Dendritic cell treated with granulocyte-macrophage colony-stimulating factor and Interleukin-4, amounts not matched to agents 40 ng/mL and 50 ng/mL, for 4 days (primary cell): Measurements from ENCODE around the gene RHOU.

ENCODE experiments used
- H3K27ac Mint-ChIP-seq: one replicate; pipeline ENCODE4 v1.8.0; 2022; ENCODE audit warnings: mild to moderate bottlenecking, mixed read lengths
- H3K27me3 Mint-ChIP-seq: one replicate; pipeline ENCODE4 v1.8.0; 2022; ENCODE audit warnings: mild to moderate bottlenecking, mixed read lengths
- H3K36me3 Mint-ChIP-seq: one replicate; pipeline ENCODE4 v1.8.0; 2022; ENCODE audit warnings: low read depth, mixed read lengths
- H3K4me1 Mint-ChIP-seq: one replicate; pipeline ENCODE4 v1.8.0; 2022; ENCODE audit warnings: low read depth, mixed read lengths
- H3K4me3 Mint-ChIP-seq: one replicate; pipeline ENCODE4 v1.8.0; 2022; ENCODE audit warnings: mild to moderate bottlenecking, moderate library complexity, mixed read lengths
- H3K9me3 Mint-ChIP-seq: one replicate; pipeline ENCODE4 v1.8.0; 2022; ENCODE audit warnings: mixed read lengths
- intact Hi-C: fragments of 100-400 bp; cut with micrococcal nuclease; formaldehyde crosslinking; loops from one replicate; pipeline ENCODE4 v1.15.0; 2022

RHOU gene

DNA sequence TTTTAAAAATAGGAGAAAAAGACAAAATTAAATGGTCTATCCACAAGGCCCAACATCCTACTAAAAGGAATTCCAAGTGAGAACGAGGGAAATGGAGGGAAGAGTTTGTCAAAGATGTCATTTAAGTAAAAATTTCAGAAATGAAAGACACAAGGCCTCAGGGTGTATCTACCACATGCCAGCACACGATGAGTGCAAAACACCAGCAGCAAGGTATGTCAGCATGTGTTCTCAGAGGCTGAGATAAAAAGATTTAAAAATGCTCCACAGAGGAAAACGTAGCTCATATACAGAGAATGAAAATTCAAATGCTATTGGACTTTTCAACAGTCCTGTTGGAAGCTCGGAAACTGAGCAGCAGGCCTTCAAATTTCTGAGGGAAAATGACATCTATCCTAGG is 42.0 kb downstream of the RHOU start:
- no peaks in the 10 kb centered on the region for H3K36me3 Mint-ChIP-seq
- H3K27me3 Mint-ChIP-seq, result peaks cover 1% of the 10 kb centered on the region
- H3K4me3 Mint-ChIP-seq, result no peak overlapping the region
- H3K9me3 Mint-ChIP-seq, result no peaks in the 10 kb centered on the region
- no peak overlapping the region for H3K27ac Mint-ChIP-seq
- no peaks in the 10 kb centered on the region for H3K4me1 Mint-ChIP-seq
- intact Hi-C loops, result no loop called here

DNA sequence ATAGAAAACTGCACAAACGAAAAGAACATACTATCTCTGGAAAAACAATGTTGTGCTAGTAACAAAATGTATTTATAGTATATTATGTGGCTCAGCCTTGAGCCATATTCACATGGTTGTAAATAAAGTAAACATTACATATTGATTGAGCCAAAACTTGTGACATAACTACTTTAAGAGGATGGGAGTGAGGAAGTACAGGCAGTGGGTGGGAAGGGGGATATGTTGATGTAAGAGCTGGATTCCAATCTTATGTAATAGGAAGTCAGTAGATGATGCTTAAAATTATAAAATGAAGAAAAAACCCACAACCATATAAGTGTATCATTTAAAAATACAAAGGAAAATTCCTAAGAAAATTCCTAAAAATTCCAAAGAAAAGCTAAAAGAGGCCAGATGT is 42.7 kb downstream of the RHOU start:
- Mint-ChIP-seq H3K27ac (no peak overlapping the region), H3K4me3 (no peak overlapping the region), H3K4me1 (no peaks in the 10 kb centered on the region), H3K9me3 (no peaks in the 10 kb centered on the region), H3K27me3 (peaks cover 1% of the 10 kb centered on the region), H3K36me3 (no peaks in the 10 kb centered on the region)
- intact Hi-C loops, result no loop called here

DNA sequence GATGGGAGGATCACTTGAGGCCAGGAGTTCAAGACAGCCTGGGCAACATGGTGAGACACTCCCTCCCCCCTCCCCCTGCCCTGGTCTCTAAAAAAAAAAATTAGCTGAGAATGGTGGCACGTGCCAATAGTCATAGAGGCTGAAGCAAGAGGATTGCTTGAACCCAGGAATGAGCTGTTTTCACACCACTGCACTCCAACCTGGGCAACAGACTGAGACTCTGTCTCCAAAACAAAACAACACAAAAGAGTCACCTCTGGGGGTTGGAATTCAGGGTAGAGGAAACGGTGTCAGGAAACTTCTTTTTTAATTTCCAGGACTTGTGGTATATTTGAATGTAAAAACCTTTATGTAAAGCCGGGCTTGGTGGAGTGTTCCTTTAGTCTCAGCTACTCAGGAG is 43.2 kb downstream of the RHOU start:
- intact Hi-C loops, result no loop called here
- Mint-ChIP-seq H3K4me1 (peaks cover under 1% of the 10 kb centered on the region), H3K9me3 (no peaks in the 10 kb centered on the region), H3K36me3 (no peaks in the 10 kb centered on the region), H3K4me3 (no peak overlapping the region), H3K27ac (no peak overlapping the region), H3K27me3 (peaks cover 1% of the 10 kb centered on the region)

DNA sequence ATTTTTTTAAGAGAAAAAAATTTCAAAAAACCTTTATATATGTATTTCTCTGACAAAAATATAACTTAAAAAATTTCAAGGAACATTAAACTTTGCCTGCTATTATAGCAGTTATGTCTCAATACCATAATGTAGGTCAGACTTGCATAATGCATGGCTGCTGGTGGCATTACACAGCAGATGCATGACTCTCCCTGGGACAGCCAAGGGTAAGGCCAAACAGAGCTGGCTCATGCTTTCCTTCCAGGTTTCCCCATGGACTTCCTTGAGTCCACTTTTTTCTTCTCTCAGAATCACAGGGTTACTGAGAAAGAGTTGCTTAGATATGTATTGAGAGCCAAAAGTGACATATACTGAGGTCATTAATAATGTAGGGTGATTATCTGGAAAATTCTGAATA is 43.7 kb downstream of the RHOU start:
- Mint-ChIP-seq H3K4me1 (peaks cover 6% of the 10 kb centered on the region), H3K27ac (no peak overlapping the region), H3K4me3 (no peak overlapping the region), H3K9me3 (no peaks in the 10 kb centered on the region), H3K27me3 (peaks cover 3% of the 10 kb centered on the region), H3K36me3 (no peaks in the 10 kb centered on the region)
- intact Hi-C loops, result no loop called here

DNA sequence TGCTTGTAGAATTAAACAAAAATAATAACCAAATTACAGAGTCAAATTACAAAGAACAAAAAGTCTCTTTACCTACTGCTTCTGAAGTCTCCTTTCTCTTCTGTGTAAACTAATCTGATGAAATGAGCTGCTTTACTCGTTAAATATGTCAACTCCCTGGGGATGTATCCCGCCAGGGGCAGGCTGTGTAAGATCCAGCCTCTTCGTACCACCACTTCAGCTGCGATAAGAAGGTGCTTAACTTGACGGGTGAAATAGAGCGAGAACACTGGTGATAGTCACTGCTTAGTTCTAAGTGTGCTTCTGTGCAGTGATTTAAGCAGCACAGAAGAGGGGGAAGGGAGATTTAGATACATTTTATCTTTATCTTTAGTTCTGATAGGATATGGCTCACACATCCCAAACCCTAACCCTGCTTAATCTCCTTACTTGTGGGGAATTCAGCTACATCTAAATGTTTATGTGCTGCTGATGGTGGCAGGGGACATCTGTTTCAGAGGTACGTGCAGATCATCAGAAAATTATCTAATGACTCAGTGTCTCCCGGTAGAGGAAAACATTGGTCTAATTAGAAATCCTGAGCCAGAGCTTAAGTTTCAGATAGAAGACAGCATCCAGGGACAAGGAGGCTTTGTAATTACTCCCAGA is 46.0 kb downstream of the RHOU start:
- intact Hi-C loops, result no loop called here
- H3K4me3 Mint-ChIP-seq, result no peak overlapping the region
- H3K9me3 Mint-ChIP-seq, result no peaks in the 10 kb centered on the region
- peaks cover 4% of the 10 kb centered on the region for H3K27me3 Mint-ChIP-seq
- peaks cover 20% of the 10 kb centered on the region for H3K4me1 Mint-ChIP-seq
- no peaks in the 10 kb centered on the region for H3K36me3 Mint-ChIP-seq
- no peak overlapping the region for H3K27ac Mint-ChIP-seq

DNA sequence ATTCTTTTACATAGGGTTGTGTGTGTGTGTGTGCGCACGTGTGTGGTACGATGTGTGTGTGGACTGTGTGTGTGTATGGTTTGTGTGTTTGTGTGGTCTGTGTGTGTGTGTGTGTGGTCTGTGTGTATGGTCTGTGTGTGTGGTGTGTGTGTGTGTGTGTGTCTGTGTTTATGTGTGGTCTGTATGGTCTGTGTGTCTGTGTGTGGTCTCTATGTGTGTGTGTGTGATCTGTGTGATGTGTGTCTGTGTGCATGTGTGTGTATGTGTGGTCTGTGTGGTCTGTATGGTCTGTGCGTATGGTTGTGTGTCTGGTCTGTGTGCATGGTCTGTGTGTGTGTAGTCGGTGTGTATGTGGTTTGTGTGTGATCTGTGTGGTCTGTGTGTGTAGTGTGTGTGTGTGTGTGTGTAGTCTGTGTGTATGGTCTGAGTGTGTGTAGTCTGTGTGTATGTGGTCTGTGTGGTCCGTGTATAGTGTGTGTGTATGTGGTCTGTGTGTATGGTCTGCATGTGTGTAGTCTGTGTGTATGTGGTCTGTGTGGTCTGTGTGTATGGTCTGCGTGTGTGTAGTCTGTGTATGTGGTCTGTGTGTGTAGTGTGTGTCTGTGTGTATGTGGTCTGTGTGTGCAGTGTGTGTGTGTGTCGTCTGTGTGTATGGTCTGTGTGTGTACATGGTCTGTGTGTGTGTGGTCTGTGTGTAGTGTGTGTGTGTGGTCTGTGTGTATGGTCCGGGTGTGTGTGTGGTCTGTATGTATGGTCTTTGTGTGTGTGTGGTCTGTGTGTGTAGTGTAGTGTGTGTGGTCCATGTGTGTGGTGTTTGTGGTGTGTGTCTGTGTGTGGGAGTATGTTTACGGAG is 46.8 kb downstream of the RHOU start:
- H3K9me3 Mint-ChIP-seq, result no peaks in the 10 kb centered on the region
- no peaks in the 10 kb centered on the region for H3K36me3 Mint-ChIP-seq
- no peak overlapping the region for H3K27ac Mint-ChIP-seq
- peaks cover 4% of the 10 kb centered on the region for H3K27me3 Mint-ChIP-seq
- no peak overlapping the region for H3K4me3 Mint-ChIP-seq
- H3K4me1 Mint-ChIP-seq, result peaks cover 25% of the 10 kb centered on the region
- intact Hi-C loops, result no loop called here

DNA sequence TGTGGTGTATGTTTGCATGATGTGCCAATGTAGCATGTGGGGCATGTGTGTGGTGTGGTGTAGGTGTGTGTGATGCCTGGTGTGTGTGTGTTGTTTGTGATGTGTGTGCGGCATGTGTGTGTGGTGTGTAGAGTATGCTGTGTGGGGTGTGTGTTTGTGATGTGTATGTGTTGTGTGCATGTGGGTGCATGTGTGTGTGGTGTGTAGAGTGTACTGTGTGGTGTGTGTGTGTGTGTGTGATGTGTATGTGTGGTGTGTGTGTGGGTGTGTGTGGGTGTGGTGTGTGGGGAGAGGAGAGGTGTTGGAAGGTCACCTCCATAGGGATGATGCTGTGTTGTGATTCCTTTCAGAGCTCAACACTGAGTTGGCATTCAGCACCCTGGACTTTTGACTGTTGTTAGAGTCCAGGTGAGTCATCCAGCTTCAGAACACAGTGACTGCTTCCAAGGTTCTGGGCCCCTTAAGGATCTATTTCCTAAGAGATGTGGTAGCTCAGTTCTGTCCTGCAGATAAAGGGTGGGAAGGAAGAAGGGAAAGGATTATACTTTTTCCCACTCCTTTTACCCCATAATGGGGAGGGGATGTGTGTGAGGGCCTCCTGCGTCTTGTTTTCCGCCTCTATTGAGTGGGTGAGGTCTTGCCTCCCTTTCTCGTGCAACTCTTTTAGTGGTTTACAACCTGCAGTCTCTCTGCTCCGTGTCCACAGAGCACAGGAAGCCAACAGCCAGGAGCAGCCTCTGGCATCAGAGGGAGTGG is 47.6 kb downstream of the RHOU start:
- intact Hi-C loops, result no loop called here
- H3K36me3 Mint-ChIP-seq, result no peaks in the 10 kb centered on the region
- H3K9me3 Mint-ChIP-seq, result peaks cover 1% of the 10 kb centered on the region
- H3K27me3 Mint-ChIP-seq, result peaks cover 4% of the 10 kb centered on the region
- peaks cover 33% of the 10 kb centered on the region for H3K4me1 Mint-ChIP-seq
- H3K27ac Mint-ChIP-seq, result no peak overlapping the region
- H3K4me3 Mint-ChIP-seq, result no peak overlapping the region

DNA sequence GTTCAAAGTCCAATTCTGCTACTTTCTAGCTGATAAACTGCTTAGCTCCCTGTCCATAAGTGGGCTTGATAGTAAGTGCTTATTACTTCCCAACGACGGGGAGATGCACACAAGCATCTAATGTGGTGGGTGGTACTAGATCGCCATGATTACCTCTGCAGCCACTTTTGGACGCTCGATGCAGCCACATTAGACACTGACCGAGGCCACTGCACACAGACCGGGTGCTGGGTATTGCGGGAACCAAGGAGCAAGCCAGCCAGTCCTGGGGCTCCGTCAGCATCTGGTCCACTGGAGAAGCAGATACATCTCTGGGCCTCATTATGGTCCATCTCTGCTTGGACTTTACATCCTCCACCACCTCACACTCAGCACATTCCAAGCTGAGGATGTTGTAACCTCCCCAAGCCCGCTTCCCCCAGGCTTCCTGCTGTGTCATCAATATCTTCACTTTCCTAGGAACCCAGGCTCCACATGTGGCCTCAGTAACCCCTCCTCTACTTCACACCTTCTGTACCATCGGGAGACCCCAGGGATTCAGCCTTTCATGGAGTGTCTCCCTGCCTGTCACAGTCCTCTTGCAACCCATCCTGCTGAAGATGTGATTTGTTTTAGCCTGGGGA is 48.2 kb downstream of the RHOU start:
- Mint-ChIP-seq H3K4me3 (no peak overlapping the region), H3K9me3 (peaks cover 8% of the 10 kb centered on the region), H3K36me3 (no peaks in the 10 kb centered on the region), H3K4me1 (peaks cover 37% of the 10 kb centered on the region), H3K27me3 (peaks cover 4% of the 10 kb centered on the region), H3K27ac (no peak overlapping the region)
- intact Hi-C loops, result no loop called here

DNA sequence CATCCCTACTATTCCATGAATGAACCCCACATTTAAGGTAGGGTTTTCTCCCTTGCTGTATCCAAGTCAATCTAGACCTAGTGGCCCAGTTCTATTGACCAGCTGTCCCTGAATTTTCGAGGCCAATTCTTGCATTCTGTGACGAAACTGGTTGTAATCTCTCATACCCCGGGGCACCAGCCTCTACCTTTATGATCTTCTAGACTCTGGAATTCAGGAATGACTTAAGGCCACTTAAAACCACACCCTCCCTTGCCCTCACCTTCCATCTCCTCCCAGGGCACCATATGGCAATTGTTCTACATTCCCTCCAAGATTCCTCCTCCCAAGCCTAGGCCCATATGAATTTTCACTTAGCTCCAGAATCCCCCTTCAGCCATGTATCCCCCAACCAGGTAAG is 48.9 kb downstream of the RHOU start:
- intact Hi-C loops, result no loop called here
- Mint-ChIP-seq H3K4me3 (no peak overlapping the region), H3K36me3 (no peaks in the 10 kb centered on the region), H3K27me3 (peaks cover 4% of the 10 kb centered on the region), H3K4me1 (peaks cover 37% of the 10 kb centered on the region), H3K9me3 (peaks cover 11% of the 10 kb centered on the region), H3K27ac (no peak overlapping the region)

DNA sequence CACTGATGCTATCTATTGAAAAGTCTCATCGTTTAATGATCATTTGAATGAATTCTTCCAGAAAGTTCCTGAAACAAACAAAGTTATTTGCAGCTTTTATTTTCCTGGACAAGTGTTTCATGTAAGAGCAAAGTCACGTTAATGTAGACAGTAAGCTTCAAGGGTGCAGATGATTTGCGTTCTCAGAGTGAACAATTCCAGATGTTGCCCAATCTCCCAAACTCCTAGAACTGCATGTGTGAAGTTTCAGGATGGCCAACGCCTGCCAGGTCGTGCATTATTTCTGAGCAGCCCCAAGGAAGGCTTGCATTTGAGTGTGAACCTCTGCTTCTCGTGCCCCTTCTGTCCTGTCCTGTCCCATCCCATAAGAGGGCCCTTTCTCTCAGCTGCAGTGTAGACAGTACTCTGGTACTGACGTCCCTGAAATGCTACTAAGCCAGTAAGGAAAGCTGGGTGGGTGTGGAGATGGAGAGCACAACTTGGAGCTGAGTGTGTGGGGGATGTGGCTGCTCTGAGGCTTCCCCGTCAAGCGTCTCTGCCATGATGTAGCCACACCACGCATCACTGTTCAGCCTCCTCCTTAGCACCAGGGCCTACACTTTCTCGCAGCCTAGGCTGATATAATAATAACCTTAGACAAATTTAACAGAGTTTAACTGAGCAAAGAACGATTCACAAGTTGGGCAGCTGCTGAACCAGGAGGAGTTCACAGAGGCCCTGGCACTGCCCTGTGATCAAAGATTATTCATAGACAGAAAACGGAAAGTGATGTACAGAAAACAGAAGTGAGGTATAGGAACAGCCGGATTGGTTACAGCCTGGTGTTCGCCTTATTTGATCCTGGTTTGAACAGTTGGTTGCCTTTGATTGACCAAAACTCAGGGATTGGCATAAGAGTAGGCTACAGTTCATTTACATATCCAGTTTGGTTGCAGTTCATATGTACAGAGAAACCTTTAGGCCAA is 50.4 kb downstream of the RHOU start:
- intact Hi-C loops, result no loop called here
- peaks cover 37% of the 10 kb centered on the region for H3K4me1 Mint-ChIP-seq
- H3K27ac Mint-ChIP-seq, result no peak overlapping the region
- H3K27me3 Mint-ChIP-seq, result peaks cover 4% of the 10 kb centered on the region
- no peaks in the 10 kb centered on the region for H3K36me3 Mint-ChIP-seq
- no peak overlapping the region for H3K4me3 Mint-ChIP-seq
- H3K9me3 Mint-ChIP-seq, result peaks cover 11% of the 10 kb centered on the region

DNA sequence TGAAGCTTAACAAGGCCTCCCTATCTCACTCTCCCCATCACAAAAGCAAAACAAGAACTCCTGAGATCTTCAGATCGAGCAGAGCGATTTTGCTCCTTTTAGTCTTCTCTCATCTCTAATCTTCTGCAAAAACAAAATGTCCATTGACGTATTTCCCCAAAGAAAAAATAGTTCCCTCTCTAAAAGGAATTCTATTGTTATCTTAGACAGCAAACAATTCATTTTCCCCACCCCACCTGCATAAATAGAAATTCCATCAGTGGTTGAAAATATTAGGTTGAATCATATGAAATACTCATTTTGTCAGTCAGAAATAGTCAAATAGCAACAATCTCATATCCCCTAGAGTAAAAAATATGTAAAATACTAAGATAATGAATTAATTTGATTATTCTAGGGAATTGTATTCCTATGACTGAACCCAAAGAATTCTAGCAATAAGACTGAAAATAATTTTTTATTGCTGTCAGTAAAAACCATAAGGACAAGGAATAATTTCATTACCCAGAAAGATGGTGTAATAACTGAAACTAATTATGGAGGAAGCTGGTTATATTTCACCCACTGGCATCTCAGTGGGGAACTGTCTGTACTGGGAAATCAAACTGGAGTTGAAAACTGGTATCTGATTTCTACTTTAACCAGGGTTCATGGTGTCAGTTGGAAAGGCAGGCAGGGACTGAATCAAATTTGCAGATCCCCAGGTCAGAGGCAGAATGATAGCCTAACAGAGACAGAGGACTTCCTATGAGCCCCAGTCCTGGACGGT is 51.3 kb downstream of the RHOU start:
- peaks cover 4% of the 10 kb centered on the region for H3K27me3 Mint-ChIP-seq
- H3K27ac Mint-ChIP-seq, result peak overlapping the region; percentile 17
- no peak overlapping the region for H3K4me3 Mint-ChIP-seq
- H3K4me1 Mint-ChIP-seq, result peaks cover 42% of the 10 kb centered on the region
- peaks cover 11% of the 10 kb centered on the region for H3K9me3 Mint-ChIP-seq
- intact Hi-C loops, result no loop called here
- H3K36me3 Mint-ChIP-seq, result no peaks in the 10 kb centered on the region

DNA sequence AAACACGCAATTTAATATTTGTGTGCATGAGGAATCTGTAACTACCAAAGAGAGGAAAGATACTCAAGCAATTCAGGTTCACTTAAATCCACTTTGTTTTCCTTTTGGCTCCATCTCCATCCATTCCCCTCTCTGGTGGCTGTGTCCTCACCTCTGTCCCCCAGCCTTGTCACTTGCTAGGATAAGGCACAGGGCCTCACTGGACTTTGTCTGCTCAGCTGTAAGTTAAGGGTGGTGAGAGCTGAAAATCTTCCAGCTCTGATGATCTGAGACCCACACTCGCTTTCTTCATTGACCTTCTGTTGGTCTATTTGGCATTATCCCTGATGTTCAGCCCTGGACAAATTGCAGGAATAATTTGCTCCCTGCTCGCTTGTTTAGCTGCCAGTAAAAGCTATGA is 56.5 kb downstream of the RHOU start:
- H3K4me1 Mint-ChIP-seq, result peaks cover 19% of the 10 kb centered on the region
- no peak overlapping the region for H3K27ac Mint-ChIP-seq
- intact Hi-C loops, result loop anchor here (10.0 kb wide), 1 partner anchor 63 kb away; no protein-coding TSS in a partner anchor
- H3K27me3 Mint-ChIP-seq, result no peaks in the 10 kb centered on the region
- no peak overlapping the region for H3K4me3 Mint-ChIP-seq
- H3K36me3 Mint-ChIP-seq, result no peaks in the 10 kb centered on the region
- H3K9me3 Mint-ChIP-seq, result peaks cover 11% of the 10 kb centered on the region
